Measurements from ENCODE around the gene CAMSAP1. TPM values are rescaled to one million over a fixed set of nuclear protein-coding genes. Genes with fewer than 3 reads are reported as not detected.

The CAMSAP1 gene
- total RNA-seq, 2 experiments from 2014 or later, result 30.4 to 33.0 TPM

DNA sequence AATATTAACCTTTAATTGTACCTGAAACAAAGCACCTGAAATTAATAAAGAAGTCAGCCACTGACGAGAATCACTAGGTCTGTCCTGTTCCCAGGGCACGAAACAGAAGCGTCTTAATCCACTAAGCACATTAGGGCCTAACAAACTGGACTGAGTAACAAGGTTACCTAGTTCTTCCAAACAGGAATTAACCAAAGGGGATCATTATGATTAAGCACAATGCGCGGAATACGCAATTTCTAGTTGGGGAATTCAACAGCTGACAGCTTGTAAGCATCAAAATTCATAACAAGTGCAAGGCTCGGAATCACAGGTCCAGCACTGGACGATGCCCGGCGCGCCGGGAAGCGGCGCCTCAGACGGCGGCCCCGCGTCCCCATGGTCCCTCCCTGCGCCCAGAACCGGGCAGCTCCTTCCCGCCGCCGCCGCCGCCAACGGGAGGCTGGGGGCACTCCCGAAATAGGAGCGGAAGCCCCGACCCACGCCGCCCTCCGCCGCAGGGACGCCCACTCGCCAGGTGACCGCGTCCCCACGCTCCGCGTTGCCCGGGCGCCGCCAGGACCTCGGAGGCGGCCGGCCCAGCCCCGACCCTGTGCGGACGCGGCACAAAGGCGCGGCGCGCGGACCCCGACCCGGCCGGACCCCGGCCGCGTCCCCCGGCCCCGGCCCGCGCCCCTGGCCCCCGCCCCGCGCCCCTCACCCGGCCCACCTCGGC lies 898 bp downstream of the CAMSAP1 start:
- Histone ChIP-seq H4K20me1 (ENCODE audit: insufficient read depth, low read length) (peaks cover 16% of the 10 kb centered on the region; the same call in 1 of the 2 replicates), H3K36me3 (ENCODE audit: insufficient read depth, low read length) (peaks cover 35% of the 10 kb centered on the region), H3K4me3 (ENCODE audit: low read depth, low read length, poor library complexity, severe bottlenecking) (peak overlapping the region; percentile 77), H3K4me2 (ENCODE audit: low read length) (peak overlapping the region; percentile 85), H3K27ac (ENCODE audit: low read depth, low read length, poor library complexity, severe bottlenecking) (peak overlapping the region; percentile 26), H3K9me2 (ENCODE audit: insufficient read depth, low read length) (no peaks in the 10 kb centered on the region), H3K9me3 (ENCODE audit: low read length) (no peaks in the 10 kb centered on the region), H3K79me2 (ENCODE audit: insufficient read depth, low read depth, low read length) (peaks cover 64% of the 10 kb centered on the region), H3K4me1 (ENCODE audit: insufficient read depth, low read length, poor library complexity, severe bottlenecking) (peaks cover 45% of the 10 kb centered on the region), H2AFZ (ENCODE audit: low read length) (no peak overlapping the region)
- BruUV-seq (replicated peaks), result no TSS peak
- TF ChIP-seq, protein P1, sequence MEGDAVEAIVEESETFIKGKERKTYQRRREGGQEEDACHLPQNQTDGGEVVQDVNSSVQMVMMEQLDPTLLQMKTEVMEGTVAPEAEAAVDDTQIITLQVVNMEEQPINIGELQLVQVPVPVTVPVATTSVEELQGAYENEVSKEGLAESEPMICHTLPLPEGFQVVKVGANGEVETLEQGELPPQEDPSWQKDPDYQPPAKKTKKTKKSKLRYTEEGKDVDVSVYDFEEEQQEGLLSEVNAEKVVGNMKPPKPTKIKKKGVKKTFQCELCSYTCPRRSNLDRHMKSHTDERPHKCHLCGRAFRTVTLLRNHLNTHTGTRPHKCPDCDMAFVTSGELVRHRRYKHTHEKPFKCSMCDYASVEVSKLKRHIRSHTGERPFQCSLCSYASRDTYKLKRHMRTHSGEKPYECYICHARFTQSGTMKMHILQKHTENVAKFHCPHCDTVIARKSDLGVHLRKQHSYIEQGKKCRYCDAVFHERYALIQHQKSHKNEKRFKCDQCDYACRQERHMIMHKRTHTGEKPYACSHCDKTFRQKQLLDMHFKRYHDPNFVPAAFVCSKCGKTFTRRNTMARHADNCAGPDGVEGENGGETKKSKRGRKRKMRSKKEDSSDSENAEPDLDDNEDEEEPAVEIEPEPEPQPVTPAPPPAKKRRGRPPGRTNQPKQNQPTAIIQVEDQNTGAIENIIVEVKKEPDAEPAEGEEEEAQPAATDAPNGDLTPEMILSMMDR (conservative IDR thresholded peaks at IDR 0.05; ENCODE audit: low read length), result no peak
- no peak for TF ChIP-seq EZH2phosphoT487 (IDR thresholded peaks at IDR 0.05; ENCODE audit: borderline replicate concordance, low read depth, low read length)
- intact Hi-C loops (cut with micrococcal nuclease; ENCODE audit: unreplicated experiment), result loop anchor here (5.0 kb wide), 1 partner anchor 44 kb away; no protein-coding TSS in a partner anchor
- ChIA-PET CTCF (ENCODE audit: unreplicated experiment) (no interaction called here), POLR2A (no interaction called here)
- peak; percentile 19 for DNase-seq (ENCODE audit: low spot score)

DNA sequence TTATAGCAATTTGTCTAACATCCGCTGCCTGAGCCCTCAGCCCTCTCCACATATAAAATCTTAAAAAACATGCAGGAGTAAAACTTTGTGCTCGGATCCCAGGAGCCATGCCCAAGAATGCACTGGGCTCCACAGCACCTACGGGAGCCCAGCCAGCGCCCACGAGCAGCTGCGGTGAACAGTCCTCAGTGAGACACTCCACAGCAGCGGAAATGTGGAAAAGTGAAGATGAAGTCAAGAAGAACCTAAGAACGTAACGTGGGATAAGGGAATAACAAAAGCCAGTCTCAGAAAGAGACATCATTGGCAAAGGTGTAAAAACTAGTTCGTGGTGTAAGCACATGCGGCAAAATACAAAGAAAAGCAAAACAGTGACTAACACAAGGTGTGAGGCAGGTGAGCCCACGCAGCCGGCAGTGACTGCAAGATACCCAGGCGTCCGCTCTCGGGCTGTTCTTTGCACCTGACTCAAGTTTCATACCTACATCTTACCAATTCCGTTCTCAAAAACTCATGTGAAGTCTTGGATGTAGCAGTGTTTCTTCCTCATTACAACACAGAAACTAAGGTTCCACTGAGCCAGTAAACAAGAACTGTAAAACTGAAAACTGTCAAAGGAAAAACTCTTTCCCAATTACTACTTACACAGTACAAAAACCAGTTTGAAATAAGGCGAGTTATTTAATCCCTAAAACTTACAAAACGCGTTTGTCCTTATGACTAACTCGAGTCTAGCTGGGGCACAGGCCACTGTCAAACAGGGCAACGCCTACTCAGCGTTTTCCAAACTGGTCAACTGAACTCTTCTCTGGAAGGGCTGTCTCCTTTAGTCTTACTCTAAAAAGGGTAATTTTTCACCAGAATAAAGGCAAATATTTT lies 1.7 kb downstream of the CAMSAP1 start:
- H2AFZ ChIP-seq (ENCODE audit: low read length), result no peak overlapping the region
- peaks cover 16% of the 10 kb centered on the region; the same call in 1 of the 2 replicates for H4K20me1 ChIP-seq (ENCODE audit: insufficient read depth, low read length)
- intact Hi-C loops (cut with micrococcal nuclease; ENCODE audit: unreplicated experiment), result loop anchor here (5.0 kb wide), 1 partner anchor 43 kb away; no protein-coding TSS in a partner anchor
- DNase-seq (ENCODE audit: low spot score), result peak; percentile 47
- H3K4me1 ChIP-seq (ENCODE audit: insufficient read depth, low read length, poor library complexity, severe bottlenecking), result peaks cover 45% of the 10 kb centered on the region
- POLR2A ChIA-PET, result interaction anchor here (0.7 kb wide), 1 partner anchor 823 kb away, joined by 3 read pairs; no protein-coding TSS in a partner anchor
- H3K27ac ChIP-seq (ENCODE audit: low read depth, low read length, poor library complexity, severe bottlenecking), result peak overlapping the region; percentile 26
- peak overlapping the region; percentile 77 for H3K4me3 ChIP-seq (ENCODE audit: low read depth, low read length, poor library complexity, severe bottlenecking)
- H3K4me2 ChIP-seq (ENCODE audit: low read length), result peak overlapping the region; percentile 85
- TF ChIP-seq EZH2phosphoT487 (IDR thresholded peaks at IDR 0.05; ENCODE audit: borderline replicate concordance, low read depth, low read length), result no peak
- TF ChIP-seq, protein P1 (conservative IDR thresholded peaks at IDR 0.05; ENCODE audit: low read length), result no peak
- H3K9me3 ChIP-seq (ENCODE audit: low read length), result no peaks in the 10 kb centered on the region
- peaks cover 71% of the 10 kb centered on the region for H3K79me2 ChIP-seq (ENCODE audit: insufficient read depth, low read depth, low read length)
- no TSS peak for BruUV-seq (replicated peaks)
- peaks cover 34% of the 10 kb centered on the region for H3K36me3 ChIP-seq (ENCODE audit: insufficient read depth, low read length)
- H3K9me2 ChIP-seq (ENCODE audit: insufficient read depth, low read length), result no peaks in the 10 kb centered on the region
- CTCF ChIA-PET (ENCODE audit: unreplicated experiment), result no interaction called here

Measured in OCI-LY7 (cell line).